OCI-LY1 (cell line): Measurements from ENCODE around the gene DHRS7B.

Experiments
- H2AFZ ChIP-seq: fragments of 200-600 bp; sonication (generic), shearing (Covaris generic); 2 replicates; pipeline ENCODE4 v1.6.0; 2014; ENCODE audit warnings: antibody characterized with exemption, mild to moderate bottlenecking, low read length
- H3F3A ChIP-seq: fragments of 200-600 bp; sonication (generic), shearing (Covaris generic); 2 replicates; pipeline ENCODE4 v1.6.0; 2014; ENCODE audit warnings: mild to moderate bottlenecking, antibody characterized with exemption, low read length, moderate library complexity; ENCODE audit not compliant: insufficient read depth
- H3K27ac ChIP-seq: fragments of 200-600 bp; sonication (generic); 2 replicates; pipeline ENCODE4 v1.5.1; 2014; ENCODE audit warnings: low read length, mixed run types, mild to moderate bottlenecking, low read depth; ENCODE audit not compliant: poor library complexity, severe bottlenecking
- H3K27me3 ChIP-seq: fragments of 200-600 bp; sonication (generic); 2 replicates; pipeline ENCODE4 v1.6.0; 2014; ENCODE audit warnings: antibody characterized with exemption, mild to moderate bottlenecking, low read length, moderate library complexity; ENCODE audit not compliant: insufficient read depth
- H3K36me3 ChIP-seq: fragments of 200-600 bp; sonication (generic); 2 replicates; pipeline ENCODE4 v1.6.1; 2014; ENCODE audit warnings: mild to moderate bottlenecking, antibody characterized with exemption, low read length, moderate library complexity, mixed read lengths; ENCODE audit not compliant: insufficient read depth
- H3K4me1 ChIP-seq: fragments of 200-600 bp; sonication (generic); 2 replicates; pipeline ENCODE4 v1.5.1; 2014; ENCODE audit warnings: mild to moderate bottlenecking, low read length, moderate library complexity; ENCODE audit not compliant: insufficient read depth, severe bottlenecking
- H3K4me2 ChIP-seq: fragments of 200-600 bp; sonication (generic), shearing (Covaris generic); 2 replicates; pipeline ENCODE4 v1.6.1; 2014; ENCODE audit warnings: low read length
- H3K4me3 ChIP-seq: fragments of 200-600 bp; sonication (generic); 2 replicates; pipeline ENCODE4 v1.5.1; 2014; ENCODE audit warnings: low read length, low read depth, mild to moderate bottlenecking, mixed read lengths; ENCODE audit not compliant: poor library complexity, severe bottlenecking
- H3K79me2 ChIP-seq: fragments of 200-600 bp; shearing (Covaris generic); 2 replicates; pipeline ENCODE4 v1.6.1; 2016; ENCODE audit warnings: mixed run types, low read length, mixed read lengths; ENCODE audit not compliant: insufficient read depth
- H3K9ac ChIP-seq: fragments of 200-600 bp; sonication (generic), shearing (Covaris generic); 2 replicates; pipeline ENCODE4 v1.6.1; 2014; ENCODE audit warnings: mild to moderate bottlenecking, low read length, mixed read lengths
- H3K9me2 ChIP-seq: fragments of 200-600 bp; sonication (generic), shearing (Covaris generic); 2 replicates; pipeline ENCODE4 v1.6.1; 2014; ENCODE audit warnings: low read depth, mild to moderate bottlenecking, low read length, mixed read lengths
- H3K9me3 ChIP-seq: fragments of 200-600 bp; shearing (Covaris generic); 2 replicates; pipeline ENCODE4 v1.6.1; 2014; ENCODE audit warnings: low read length, mixed read lengths
- H4K20me1 ChIP-seq: fragments of 200-600 bp; sonication (generic), shearing (Covaris generic); 2 replicates; pipeline ENCODE4 v1.6.0; 2016; ENCODE audit warnings: mild to moderate bottlenecking, low read length; ENCODE audit not compliant: insufficient read depth
- CTCF ChIP-seq: fragments of 200-600 bp; sonication (generic), shearing (Covaris generic); IDR thresholded peaks from 2 replicates; pipeline ENCODE4 v1.5.1; 2017; ENCODE audit warnings: mild to moderate bottlenecking, antibody characterized with exemption, low read length, moderate library complexity, mixed read lengths
- EZH2 ChIP-seq: fragments of 200-600 bp; sonication (generic), shearing (Covaris generic); IDR thresholded peaks from 2 replicates; pipeline ENCODE4 v1.8.0; 2017; ENCODE audit warnings: borderline replicate concordance, mixed run types, mild to moderate bottlenecking, antibody characterized with exemption, low read length, moderate library complexity, mixed read lengths

DHRS7B gene

DNA sequence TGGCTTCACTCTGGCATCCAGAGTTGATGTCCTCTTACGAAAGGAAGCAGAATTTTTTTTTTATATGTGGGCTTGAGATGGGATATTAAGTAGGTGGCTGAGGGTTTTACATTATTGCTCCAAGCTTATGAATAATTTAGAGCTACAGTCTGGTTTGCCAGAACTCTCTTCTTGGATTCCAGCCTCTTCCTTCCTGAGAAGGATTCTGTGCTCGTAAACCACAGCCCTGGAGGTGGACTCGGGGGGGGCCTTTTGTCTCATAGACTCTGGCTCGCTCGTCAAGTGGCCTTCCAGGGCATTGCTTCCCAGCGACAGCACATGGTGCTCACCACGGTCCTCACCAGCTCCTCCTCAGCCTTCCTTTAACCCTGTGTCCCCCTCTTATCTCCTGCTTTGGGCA, 44.0 kb downstream of the DHRS7B start:
- Histone ChIP-seq H3K9ac (no peak overlapping the region), H3K79me2 (no peaks in the 10 kb centered on the region), H3K36me3 (peaks cover 4% of the 10 kb centered on the region; the same call in 1 of the 2 replicates), H3K27ac (no peak overlapping the region), H4K20me1 (no peaks in the 10 kb centered on the region), H3K27me3 (no peaks in the 10 kb centered on the region), H3K4me2 (no peak overlapping the region), H3K4me1 (no peaks in the 10 kb centered on the region), H3K9me2 (no peaks in the 10 kb centered on the region), H3K4me3 (no peak overlapping the region), H3F3A (no peaks in the 10 kb centered on the region), H2AFZ (no peak overlapping the region), H3K9me3 (no peaks in the 10 kb centered on the region)
- TF ChIP-seq EZH2: no peak
- TF ChIP-seq CTCF: no peak

DNA sequence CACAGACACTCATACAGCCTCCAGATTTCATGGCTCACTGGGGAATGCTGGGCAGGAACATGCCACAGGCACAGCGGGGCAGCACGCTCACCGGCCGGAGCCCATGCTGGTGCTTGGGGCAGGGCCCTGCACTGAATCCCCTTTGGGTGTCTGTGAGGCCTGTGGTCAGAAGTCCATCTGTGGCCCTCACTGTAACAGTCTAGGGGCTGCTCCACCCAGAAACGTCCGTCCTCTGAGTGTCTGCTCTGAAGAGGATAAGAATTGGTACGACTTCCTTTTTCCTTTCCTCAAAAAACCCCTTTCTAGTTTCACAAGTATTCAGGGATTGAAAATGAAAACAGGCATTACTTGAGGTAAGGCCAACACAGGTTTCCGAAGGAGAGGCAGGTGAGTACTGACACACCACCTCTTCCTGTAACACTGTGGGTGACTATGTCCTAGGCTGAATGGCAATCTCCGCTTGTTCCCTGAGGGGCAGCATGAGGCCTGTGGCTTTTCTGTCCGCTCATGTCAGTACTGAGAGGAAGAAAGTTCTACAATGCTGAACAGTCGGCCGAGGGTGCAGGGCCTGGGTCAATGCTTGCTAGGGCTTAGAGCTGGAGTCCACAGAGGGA, 44.7 kb downstream of the DHRS7B start:
- Histone ChIP-seq H3K79me2 (no peaks in the 10 kb centered on the region), H3F3A (no peaks in the 10 kb centered on the region), H3K36me3 (peaks cover 4% of the 10 kb centered on the region; the same call in 1 of the 2 replicates), H3K27me3 (no peaks in the 10 kb centered on the region), H4K20me1 (no peaks in the 10 kb centered on the region), H3K4me2 (no peak overlapping the region), H3K4me3 (no peak overlapping the region), H3K27ac (no peak overlapping the region), H3K9me3 (no peaks in the 10 kb centered on the region), H3K9me2 (no peaks in the 10 kb centered on the region), H2AFZ (no peak overlapping the region), H3K9ac (no peak overlapping the region), H3K4me1 (no peaks in the 10 kb centered on the region)
- TF ChIP-seq EZH2 (no peak), CTCF (no peak)

DNA sequence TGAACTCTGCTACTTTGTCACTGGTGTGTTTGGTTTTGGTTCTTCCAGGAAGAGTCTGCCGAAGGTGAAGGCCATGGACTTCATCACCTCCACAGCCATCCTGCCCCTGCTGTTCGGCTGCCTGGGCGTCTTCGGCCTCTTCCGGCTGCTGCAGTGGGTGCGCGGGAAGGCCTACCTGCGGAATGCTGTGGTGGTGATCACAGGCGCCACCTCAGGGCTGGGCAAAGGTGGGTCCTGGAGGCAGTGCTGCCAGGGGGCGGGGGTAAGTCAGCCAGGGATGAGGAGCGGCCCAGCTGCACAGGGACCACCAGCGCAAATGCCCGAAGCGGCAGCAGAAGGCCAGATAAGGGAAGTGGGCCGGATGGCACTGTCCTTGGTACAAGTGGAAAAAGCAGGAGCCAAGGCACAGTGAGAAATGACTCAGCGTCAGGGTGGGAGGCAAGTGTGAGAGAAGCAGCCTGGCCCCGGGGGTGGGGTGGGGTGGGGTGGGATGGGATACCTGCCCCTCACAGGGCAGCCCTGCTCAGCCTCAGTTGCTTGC, 45.3 kb downstream of the DHRS7B start:
- Histone ChIP-seq H2AFZ (no peak overlapping the region), H3K79me2 (no peaks in the 10 kb centered on the region), H3K9ac (no peak overlapping the region), H3K27ac (no peak overlapping the region), H3K27me3 (no peaks in the 10 kb centered on the region), H3K4me2 (no peak overlapping the region), H3K36me3 (peaks cover 4% of the 10 kb centered on the region; the same call in 1 of the 2 replicates), H3K4me3 (no peak overlapping the region), H4K20me1 (no peaks in the 10 kb centered on the region), H3K4me1 (no peaks in the 10 kb centered on the region), H3K9me2 (no peaks in the 10 kb centered on the region), H3F3A (no peaks in the 10 kb centered on the region), H3K9me3 (no peaks in the 10 kb centered on the region)
- TF ChIP-seq CTCF (no peak), EZH2 (no peak)
